Heart left ventricle (tissue), 16 donors: ENCODE data around the gene DHPS. TPM values are rescaled to one million over a fixed set of nuclear protein-coding genes. Genes with fewer than 3 reads are reported as not detected.
"Not testable (repeated sequence)": the region's sequence is repeated elsewhere in the genome, so short reads cannot be mapped to it uniquely, and the experiment has no call there.

Experiments used
- ATAC-seq, 4 donors: fragments of 200-7000 bp; cut with Tn5 transposase; one replicate each; pipeline ENCODE4 v1.9.1; 2020 to 2022; ENCODE audit warnings: moderate library complexity in 4 of 4, mild to moderate bottlenecking in 3 of 4, moderate number of reproducible peaks in 1 of 4
- DNase-seq, 5 donors: peaks; one replicate each; pipeline ENCODE4 v3.0.0-alpha.2; 2020
- H3K27ac ChIP-seq, 12 donors: fragments of 200-600 bp; sonication (generic) in 4 of 12; one replicate each; pipeline versions ENCODE4 v1.5.0 to v1.8.0; 2016 to 2022; ENCODE audit warnings: mild to moderate bottlenecking in 2 of 12
- H3K27me3 ChIP-seq, 9 donors: fragments of 200-600 bp; sonication (generic) in 2 of 9; one replicate each; pipeline versions ENCODE4 v1.5.1 to v1.8.0; 2016 to 2022; ENCODE audit warnings: mild to moderate bottlenecking in 3 of 9
- H3K36me3 ChIP-seq, 9 donors: fragments of 200-600 bp; sonication (generic) in 2 of 9; one replicate each; pipeline versions ENCODE4 v1.5.0 to v1.8.0; 2018 to 2022; ENCODE audit warnings: mild to moderate bottlenecking in 2 of 9
- H3K4me1 ChIP-seq, 12 donors: fragments of 200-600 bp; sonication (generic) in 4 of 12; one replicate each; pipeline versions ENCODE4 v1.5.0 to v1.8.0; 2016 to 2022; ENCODE audit warnings: mild to moderate bottlenecking in 3 of 12
- H3K4me3 ChIP-seq, 12 donors: fragments of 200-600 bp; sonication (generic) in 4 of 12; one replicate each; pipeline versions ENCODE4 v1.5.0 to v1.8.0; 2017 to 2022; ENCODE audit warnings: mild to moderate bottlenecking in 9 of 12, moderate library complexity in 4 of 12
- H3K9me3 ChIP-seq, 12 donors: fragments of 200-600 bp; sonication (generic) in 4 of 12; one replicate each; pipeline versions ENCODE4 v1.5.0 to v1.8.0; 2016 to 2022; ENCODE audit warnings: mild to moderate bottlenecking in 1 of 12
- CTCF ChIP-seq, 12 donors: fragments of 200-600 bp; sonication (generic) in 4 of 12; IDR thresholded peaks; one replicate each; pipeline versions ENCODE4 v1.5.0 to v1.8.0; 2018 to 2022; ENCODE audit warnings: antibody characterized with exemption in 12 of 12, mild to moderate bottlenecking in 5 of 12
- POLR2A ChIP-seq, 2 donors: fragments of 450-650 bp; IDR thresholded peaks; one replicate each; pipeline ENCODE4 v1.6.1; 2017; ENCODE audit warnings: antibody characterized with exemption in 2 of 2, mild to moderate bottlenecking in 2 of 2, moderate library complexity in 2 of 2
- WGBS, 4 donors: extraction: QIAGEN DNeasy Blood & Tissue Kit in 2 of 4; methylation state at CpG; one replicate each; pipeline versions ENCODE4 v1.1.5 to v1.1.7; 2013 to 2018; 5-methylcytosine and 5-hydroxymethylcytosine counted together
- intact Hi-C, 10 donors: fragments of 100-400 bp; cut with DNase I; formaldehyde crosslinking; loops; one replicate each; pipeline versions ENCODE4 v1.11.1 to v1.14.2; 2022
- polyA plus RNA-seq, 2 donors: library from polyadenylated mRNA; stranded (reverse); fragments of 200-250 nt; gene quantifications; one replicate each; pipeline ENCODE4 v1.2.3, GENCODE V29; 2013
- total RNA-seq, 9 donors: library from RNA; depleted of rRNA in 2 of 9; stranded (reverse); fragments of >200 nt in 2 of 9; fragmentation: NEBNext Ultra II Directional in 3 of 9; extraction: Animal tissue kit (Norgen Biotek cat#: 25700) in 3 of 9; gene quantifications; one replicate each; pipeline versions ENCODE4 v1.1.0 to v1.2.4, GENCODE V29; 2016 to 2023
- donor health status: ischemic (EF 13 %, LVEDD 7.1; RV severe dilation, severe dysfunction).
- donor health status: healthy with polysubstance abuse.
- donor health status: DM: no; HTN: yes; CAD: no.
- donor health status: DM: no; HTN: no; CAD: no.
- donor health status: ischemic (EF 25% LVEDD 6.9; RV normal size, moderate dysfunction).
- donor health status: ischemic (EF 25% LVEDD 5.7; RV mildly dilated, moderate dysfunction).
- donor health status: healthy.
- donor health status: DM: yes; HTN: yes; CAD: no.
- donor health status: ischemic (EF 35%, LVEDD 5.7; RV mildly dilated, moderate dysfunction).
- donor health status: nonischemic (EF 11% LVEDD 7.7; RV severe dilation, severe dysfunction).
- donor health status: DM: yes; HTN: yes; CAD: no.
- donor health status: PGD.
- donor health status: ischemic (EF 29% LVEDD 5.4; RV normal size, mild dysfunction).
- donor health status: nonischemic (EF 23%, LVEDD 6.1; RV moderate dilation, normal function).

DHPS gene
- total and polyA plus RNA-seq, 11 donors = 47.6 to 121 (median 55.9) TPM

DNA sequence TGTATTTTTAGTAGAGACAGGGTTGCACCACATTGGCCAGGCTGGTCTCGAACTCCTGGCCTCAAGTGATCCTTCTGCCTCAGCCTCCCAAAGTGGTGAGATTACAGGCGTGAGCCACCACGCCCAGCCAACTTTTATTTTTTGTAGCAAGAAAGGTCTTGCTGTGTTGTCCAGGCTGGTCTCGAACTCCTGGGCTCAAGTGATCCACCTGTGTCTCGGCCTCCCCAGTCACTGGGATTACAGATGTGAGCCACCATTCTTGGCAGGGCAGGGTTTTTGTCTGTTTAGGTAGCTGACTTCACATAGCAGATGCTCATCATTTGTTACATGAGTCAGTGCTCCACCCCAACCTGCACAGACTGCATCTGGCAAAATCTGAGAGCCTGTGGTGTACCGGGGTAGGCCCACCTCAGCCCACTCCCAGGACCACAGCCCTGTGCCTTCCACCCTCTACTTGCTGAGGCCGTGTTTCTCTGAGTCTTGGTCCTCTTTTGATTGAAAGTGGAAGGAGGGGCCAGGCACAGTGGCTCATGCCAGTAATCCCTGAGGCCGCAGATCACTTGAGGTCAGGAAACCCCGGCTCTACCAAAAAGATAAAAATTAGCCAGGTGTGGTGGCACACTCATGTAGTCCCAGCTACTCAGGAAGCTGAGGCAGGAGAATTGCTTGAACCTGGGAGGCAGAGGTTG, 46.2 kb upstream of the DHPS start:
- Histone ChIP-seq H3K36me3 (peaks cover 0 to 46% (median 32%) of the 10 kb centered on the region in 9 donors), H3K4me1 (peaks cover 0 to 46% (median 22%) of the 10 kb centered on the region in 12 donors), H3K4me3 (no peak overlapping the region), H3K9me3 (no peaks in the 10 kb centered on the region), H3K27me3 (no peaks in the 10 kb centered on the region), H3K27ac (no peak overlapping the region)
- intact Hi-C loops = no loop called here
- TF ChIP-seq CTCF (IDR thresholded peaks at IDR 0.05) (no peak), POLR2A (IDR thresholded peaks at IDR 0.05) (no peak)
- DNase-seq (no peak), ATAC-seq (no peak)
- 93 to 97% (median 96%) methylated on average over 9 of the region's 9 CpGs for WGBS, 4 donors

DNA sequence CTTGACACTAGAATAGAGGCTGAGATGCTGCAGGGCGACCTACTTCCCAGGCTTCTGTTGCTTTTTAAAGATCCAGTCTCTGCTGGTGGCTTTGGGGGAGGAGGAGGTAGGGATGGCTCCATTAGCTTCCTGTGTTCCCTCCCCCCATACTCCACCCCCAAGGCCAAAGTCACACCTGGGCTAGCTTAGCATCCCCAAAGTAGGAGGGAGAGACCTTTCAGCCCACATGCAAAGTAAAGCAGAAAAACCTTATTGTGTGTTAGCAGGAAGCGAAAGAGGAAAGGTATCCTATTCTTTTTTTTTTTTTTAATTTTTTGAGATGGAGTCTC, 45.3 kb upstream of the DHPS start:
- Histone ChIP-seq H3K9me3 (no peaks in the 10 kb centered on the region), H3K4me3 (no peak overlapping the region), H3K27ac (no peak overlapping the region), H3K4me1 (peaks cover 0 to 40% (median 16%) of the 10 kb centered on the region in 12 donors), H3K27me3 (no peaks in the 10 kb centered on the region), H3K36me3 (peaks cover 0 to 46% (median 32%) of the 10 kb centered on the region in 9 donors)
- ATAC-seq (no peak), DNase-seq (no peak)
- TF ChIP-seq POLR2A (IDR thresholded peaks at IDR 0.05) (no peak), CTCF (IDR thresholded peaks at IDR 0.05) (no peak)
- intact Hi-C loops = no loop called here
- 87 to 95% (median 93%) methylated on average over 2 of the region's 2 CpGs for WGBS, 4 donors

DNA sequence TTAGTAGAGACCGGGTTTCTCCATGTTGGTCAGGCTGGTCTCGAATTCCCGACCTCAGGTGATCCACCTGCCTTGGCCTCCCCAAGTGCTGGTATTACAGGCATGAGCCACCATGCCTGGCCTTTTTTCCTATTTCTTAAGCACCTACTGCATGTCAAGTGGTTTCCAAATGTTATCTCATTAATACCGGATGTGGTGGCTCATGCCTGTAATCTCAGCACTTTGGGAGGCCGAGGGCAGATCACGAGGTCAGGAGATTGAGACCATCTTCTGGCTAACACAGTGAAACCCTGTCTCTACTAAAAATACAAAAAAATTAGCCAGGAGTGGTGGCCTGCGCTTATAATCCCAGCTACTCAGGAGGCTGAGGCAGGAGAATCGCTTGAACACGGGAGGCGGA, 43.9 kb upstream of the DHPS start:
- WGBS, 4 donors = 88 to 93% (median 91%) methylated on average over 10 of the region's 10 CpGs
- ATAC-seq, H3K9me3 ChIP-seq, intact Hi-C loops, H3K27ac ChIP-seq, H3K27me3 ChIP-seq, H3K4me3 ChIP-seq, DNase-seq: not testable (repeated sequence)
- peaks cover 0 to 34% (median 21%) of the 10 kb centered on the region in 9 donors for H3K36me3 ChIP-seq
- peaks cover 1 to 38% (median 22%) of the 10 kb centered on the region in 12 donors for H3K4me1 ChIP-seq

DNA sequence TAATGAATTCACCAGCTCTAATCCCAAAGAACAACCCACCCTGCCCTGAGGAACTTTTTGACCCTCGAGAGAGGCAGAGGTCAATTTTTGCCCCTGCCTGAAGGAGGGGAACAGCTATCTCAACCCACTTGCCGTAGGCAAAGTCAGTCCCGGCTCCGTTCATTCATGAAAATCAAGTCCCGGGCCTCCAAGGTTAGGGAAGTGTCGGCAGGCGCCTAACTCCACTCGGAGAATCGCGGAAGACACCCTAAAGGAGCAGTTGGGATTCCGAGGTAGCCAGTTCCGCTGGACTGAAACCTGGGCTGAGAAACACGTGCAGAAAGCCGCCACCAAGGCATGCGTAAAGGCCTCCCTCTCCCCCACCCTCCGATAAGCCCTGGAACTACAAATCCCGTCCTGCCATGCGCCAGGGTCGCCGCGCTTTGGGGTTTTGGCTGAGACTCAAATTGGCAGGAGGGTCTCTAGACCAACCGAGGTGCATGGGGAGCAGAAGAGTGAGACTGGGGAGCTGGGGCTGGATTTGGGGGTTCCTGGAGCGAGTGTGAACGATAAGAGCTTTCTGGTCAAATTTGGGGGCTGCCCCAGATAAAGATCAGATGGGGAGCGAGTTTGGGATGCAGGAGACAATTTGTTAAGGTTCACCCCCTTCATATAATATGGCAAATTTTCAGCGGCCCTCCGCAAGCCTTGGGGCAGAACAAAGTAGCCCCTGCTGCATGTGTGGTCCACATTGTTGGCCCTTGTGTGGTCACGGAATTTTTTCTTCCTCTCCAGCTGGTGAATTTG, 42.2 kb upstream of the DHPS start, which contains the start of gene TNPO2:
Gene TNPO2 (minus strand): TSS at position 292 of the 786 bp plus-strand sequence. CDS start 2,955 bp downstream, outside the sequence.
- WGBS, 4 donors = 4 to 6% (median 5%) methylated on average over 22 to 28 of the region's 28 CpGs
- peak; percentile 44 to 79 (median 59) for DNase-seq
- peaks cover 4 to 39% (median 33%) of the 10 kb centered on the region in 12 donors for H3K4me1 ChIP-seq
- H3K4me3 ChIP-seq = peak within 1 kb of the TSS; percentile 65 to 98 (median 79)
- peak; percentile 14 to 57 (median 50) for ATAC-seq
- no peak for TF ChIP-seq POLR2A (IDR thresholded peaks at IDR 0.05)
- no peak for TF ChIP-seq CTCF (IDR thresholded peaks at IDR 0.05)
- peak within 1 kb of the TSS in 11 of 12 donors; percentile 89 to 98 (median 96) for H3K27ac ChIP-seq
- intact Hi-C loops = loop anchor here in 4 of 10 donors (2.0 to 5.0 kb wide), 3 partner anchors 13 to 78 kb away; partner anchors contain the start of genes PRDX2 (in 2 of the 4), THSD8 (in 2 of the 4), DHPS (in 1 of the 4) and GET3 (in 1 of the 4)
- H3K9me3 ChIP-seq = no peaks in the 10 kb centered on the region
- H3K27me3 ChIP-seq = no peaks in the 10 kb centered on the region
- peaks cover 0 to 19% (median 6%) of the 10 kb centered on the region in 9 donors for H3K36me3 ChIP-seq
